Ascending aorta (tissue), 2 donors: ENCODE results near the gene EPDR1. TPM values are rescaled to one million over a fixed set of nuclear protein-coding genes. Genes with fewer than 3 reads are reported as not detected.
A peak's percentile ranks its signal among the peaks of the same experiment; 100 is the strongest.

ENCODE experiments used
- DNase-seq, 2 donors: peaks; one replicate each; pipeline ENCODE4 v3.0.0-alpha.2; 2019; ENCODE audit warnings: low spot score in 2 of 2
- H3K27ac ChIP-seq, 2 donors: fragments of 200-600 bp; sonication (generic); one replicate each; pipeline ENCODE4 v1.5.1; 2016 to 2017; ENCODE audit warnings: mild to moderate bottlenecking in 1 of 2
- H3K27me3 ChIP-seq: fragments of 200-600 bp; sonication (generic); one replicate; pipeline ENCODE4 v1.5.1; 2017
- H3K36me3 ChIP-seq, 2 donors: fragments of 200-600 bp; sonication (generic); one replicate each; pipeline ENCODE4 v1.5.1; 2016
- H3K4me1 ChIP-seq, 2 donors: fragments of 200-600 bp; sonication (generic); one replicate each; pipeline ENCODE4 v1.5.1; 2016 to 2017; ENCODE audit warnings: mild to moderate bottlenecking in 1 of 2
- H3K4me3 ChIP-seq, 2 donors: fragments of 200-600 bp; sonication (generic); one replicate each; pipeline ENCODE4 v1.5.1; 2016 to 2017; ENCODE audit warnings: mild to moderate bottlenecking in 1 of 2
- H3K9me3 ChIP-seq, 2 donors: fragments of 200-600 bp; sonication (generic); one replicate each; pipeline ENCODE4 v1.5.1; 2016
- CTCF ChIP-seq, 3 experiments: fragments of 200-600 bp in 2 of 3; fragments of 450-650 bp in 1 of 3; sonication (generic) in 2 of 3; IDR thresholded peaks; one replicate each; pipeline ENCODE4 v1.5.1; 2016 to 2019; ENCODE audit warnings: antibody characterized with exemption in 3 of 3, mild to moderate bottlenecking in 1 of 3, moderate library complexity in 1 of 3
- intact Hi-C: fragments of 100-400 bp; cut with DNase I; formaldehyde crosslinking; loops from one replicate; pipeline ENCODE4 v1.15.1; 2023
- total RNA-seq: library from RNA; depleted of rRNA; stranded (reverse); fragments of >200 nt; gene quantifications from one replicate; pipeline ENCODE4 v1.1.0, GENCODE V29; 2016

Gene EPDR1
- total RNA-seq, 1 donor from 2014 or later, result 144 TPM

DNA sequence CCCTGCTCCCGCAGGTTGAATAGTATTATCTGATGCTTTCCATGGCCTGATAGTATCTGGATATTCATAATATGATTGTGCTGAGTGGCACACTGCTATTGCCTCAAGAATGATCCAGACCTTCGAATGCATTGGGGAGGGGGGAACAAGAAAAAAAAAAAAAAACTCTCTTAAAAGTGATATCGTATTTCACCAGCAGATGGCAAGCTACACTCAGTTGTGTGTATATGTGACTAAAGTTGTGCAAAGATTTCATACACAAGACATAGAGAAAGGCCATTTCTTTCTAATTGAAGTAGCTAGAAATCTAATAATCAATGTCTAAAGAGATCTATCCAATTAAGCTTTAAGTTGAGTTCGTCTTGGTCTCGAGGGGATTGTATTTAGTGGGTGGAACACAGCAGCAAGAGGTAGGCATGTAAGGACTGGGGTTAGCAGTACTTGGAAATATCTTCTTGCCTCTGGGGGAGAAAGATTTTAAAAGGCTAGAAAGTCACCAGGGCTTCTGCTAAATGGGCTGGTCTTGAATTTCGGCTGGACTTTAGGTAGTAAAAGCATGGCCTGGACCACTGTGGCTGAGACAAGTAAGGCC lies 19.1 kb upstream of the EPDR1 start:
- TF ChIP-seq CTCF (IDR thresholded peaks at IDR 0.05), result peak; percentile 32 to 79 (median 72)
- no peaks in the 10 kb centered on the region for H3K9me3 ChIP-seq
- H3K36me3 ChIP-seq, result peaks cover 0 to 7% of the 10 kb centered on the region in 2 donors
- H3K4me1 ChIP-seq, result no peaks in the 10 kb centered on the region
- no peak overlapping the region for H3K27ac ChIP-seq
- intact Hi-C loops, result loop anchor here (1.0 to 2.0 kb wide), 2 partner anchors 205 to 321 kb away; no protein-coding TSS in a partner anchor
- no peak for DNase-seq
- no peaks in the 10 kb centered on the region for H3K27me3 ChIP-seq
- no peak overlapping the region for H3K4me3 ChIP-seq

DNA sequence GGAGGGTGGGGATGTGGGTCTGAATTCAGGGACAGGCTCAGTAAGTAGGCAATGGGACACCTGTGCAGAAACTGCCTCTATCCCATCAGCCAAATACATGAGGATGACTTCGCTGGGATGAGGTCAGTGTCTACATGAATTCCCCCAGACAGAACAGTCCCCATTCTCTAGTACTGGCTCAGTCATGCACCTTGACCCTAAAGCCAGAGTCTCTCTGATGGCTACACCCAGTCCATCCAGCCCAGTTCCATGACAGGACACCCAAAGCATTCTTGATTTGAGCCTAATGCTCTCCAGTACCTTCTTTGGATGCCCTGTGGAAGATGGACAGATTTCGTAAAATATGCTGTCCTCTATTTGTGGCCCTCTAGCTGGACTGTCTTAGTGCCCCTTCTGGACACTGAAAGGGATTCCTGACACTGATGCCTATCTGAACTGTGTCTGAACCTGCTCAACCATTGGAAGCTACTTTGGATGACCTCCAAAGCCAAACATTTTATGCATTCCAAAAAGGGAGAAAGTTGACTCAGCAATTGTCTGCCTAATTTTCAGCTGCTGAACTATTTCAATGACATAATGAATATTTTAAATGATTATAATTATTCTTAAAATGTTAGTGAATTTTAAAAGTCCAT lies 18.4 kb upstream of the EPDR1 start:
- Histone ChIP-seq H3K27me3 (no peaks in the 10 kb centered on the region), H3K4me1 (no peaks in the 10 kb centered on the region), H3K36me3 (peaks cover under 1 to 10% of the 10 kb centered on the region in 2 donors), H3K4me3 (no peak overlapping the region), H3K27ac (no peak overlapping the region), H3K9me3 (no peaks in the 10 kb centered on the region)
- no peak for TF ChIP-seq CTCF (IDR thresholded peaks at IDR 0.05)
- DNase-seq, result no peak
- intact Hi-C loops, result loop anchor here (1.0 to 2.0 kb wide), 2 partner anchors 205 to 320 kb away; no protein-coding TSS in a partner anchor

- Histone ChIP-seq H3K9me3 (no peaks in the 10 kb centered on the region), H3K36me3 (peaks cover 3 to 10% of the 10 kb centered on the region in 2 donors), H3K27ac (peak overlapping the region; percentile 58 to 64), H3K4me1 (peaks cover 0 to 7% of the 10 kb centered on the region in 2 donors), H3K4me3 (peak overlapping the region in 1 of 2 donors; percentile 3), H3K27me3 (no peaks in the 10 kb centered on the region)
- DNase-seq, result no peak
- TF ChIP-seq CTCF (IDR thresholded peaks at IDR 0.05), result no peak
- intact Hi-C loops, result no loop called here
Observed at GRCh38 chr7:37908221-37908788, 12.1 kb upstream of the EPDR1 start.

GRCh38 chr7:37912756-37913155 lies 7.7 kb upstream of the EPDR1 start:
- Histone ChIP-seq H3K4me1 (peaks cover 0 to 3% of the 10 kb centered on the region in 2 donors), H3K27ac (peak overlapping the region; percentile 54 to 61), H3K36me3 (no peaks in the 10 kb centered on the region), H3K27me3 (no peaks in the 10 kb centered on the region), H3K9me3 (no peaks in the 10 kb centered on the region), H3K4me3 (no peak overlapping the region)
- TF ChIP-seq CTCF (IDR thresholded peaks at IDR 0.05), result no peak
- DNase-seq, result no peak
- intact Hi-C loops, result loop anchor here (10.0 kb wide), 1 partner anchor 188 kb away; no protein-coding TSS in a partner anchor

DNA sequence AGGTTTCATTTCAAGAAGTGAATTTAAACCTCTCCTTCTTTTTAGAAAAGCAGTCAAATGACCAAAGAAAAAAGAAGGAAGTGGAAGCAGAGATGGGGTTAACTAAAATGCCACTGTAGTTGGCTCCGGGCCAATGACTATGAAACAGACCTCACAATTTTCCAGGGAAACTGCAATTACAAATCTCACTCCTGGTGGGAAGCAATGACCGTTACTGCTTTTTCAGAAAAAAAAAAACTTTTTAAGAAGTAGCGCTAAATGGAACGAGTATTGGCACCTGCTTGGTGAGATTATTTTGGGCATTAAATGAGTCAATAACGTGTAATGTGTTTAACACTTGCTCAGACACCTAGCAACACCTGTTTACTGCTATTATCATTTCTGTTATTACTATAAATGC lies 5.0 kb upstream of the EPDR1 start:
- intact Hi-C loops, result loop anchor here (5.0 to 10.0 kb wide), 3 partner anchors 191 to 307 kb away; no protein-coding TSS in a partner anchor
- H3K4me1 ChIP-seq, result peaks cover 0 to 3% of the 10 kb centered on the region in 2 donors
- no peak for TF ChIP-seq CTCF (IDR thresholded peaks at IDR 0.05)
- H3K27ac ChIP-seq, result peak overlapping the region; percentile 88
- H3K9me3 ChIP-seq, result no peaks in the 10 kb centered on the region
- peak in 1 of 2 donors; percentile 71 for DNase-seq
- peak overlapping the region; percentile 67 to 74 for H3K4me3 ChIP-seq
- no peaks in the 10 kb centered on the region for H3K36me3 ChIP-seq
- no peaks in the 10 kb centered on the region for H3K27me3 ChIP-seq
